ENCODE results near the gene JAG1. TPM values are rescaled to one million over a fixed set of nuclear protein-coding genes. Genes with fewer than 3 reads are reported as not detected.
A peak's percentile ranks its signal among the peaks of the same experiment; 100 is the strongest.

JAG1 gene
- polyA plus RNA-seq, 1 donor (not counting 4 experiments of a cell fraction or from before 2014, with no cell fraction given): 84.2 TPM

DNA sequence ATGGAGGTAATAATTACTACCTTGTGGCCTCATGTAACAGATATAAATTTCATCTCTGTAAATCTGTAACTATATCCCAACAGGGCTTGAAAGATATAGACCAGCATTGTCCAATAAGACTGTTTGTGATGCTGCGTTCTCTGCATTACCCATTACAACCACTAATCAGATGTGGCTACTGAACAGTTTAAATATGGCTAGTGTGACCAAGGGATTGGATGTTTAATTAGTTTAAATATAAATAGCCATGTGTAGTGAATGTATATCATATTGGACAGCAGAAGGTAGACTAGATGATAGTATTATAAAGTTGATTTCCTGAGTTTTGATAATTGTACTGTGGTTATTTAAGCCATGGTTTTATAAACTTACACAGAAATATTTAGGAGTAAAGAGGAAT is 27.8 kb upstream of the JAG1 start:
- H3K4me2 ChIP-seq (ENCODE audit: control insufficient read depth, extremely low read depth, insufficient read depth, low read depth, low read length): no peak overlapping the region
- TF ChIP-seq, protein P1, sequence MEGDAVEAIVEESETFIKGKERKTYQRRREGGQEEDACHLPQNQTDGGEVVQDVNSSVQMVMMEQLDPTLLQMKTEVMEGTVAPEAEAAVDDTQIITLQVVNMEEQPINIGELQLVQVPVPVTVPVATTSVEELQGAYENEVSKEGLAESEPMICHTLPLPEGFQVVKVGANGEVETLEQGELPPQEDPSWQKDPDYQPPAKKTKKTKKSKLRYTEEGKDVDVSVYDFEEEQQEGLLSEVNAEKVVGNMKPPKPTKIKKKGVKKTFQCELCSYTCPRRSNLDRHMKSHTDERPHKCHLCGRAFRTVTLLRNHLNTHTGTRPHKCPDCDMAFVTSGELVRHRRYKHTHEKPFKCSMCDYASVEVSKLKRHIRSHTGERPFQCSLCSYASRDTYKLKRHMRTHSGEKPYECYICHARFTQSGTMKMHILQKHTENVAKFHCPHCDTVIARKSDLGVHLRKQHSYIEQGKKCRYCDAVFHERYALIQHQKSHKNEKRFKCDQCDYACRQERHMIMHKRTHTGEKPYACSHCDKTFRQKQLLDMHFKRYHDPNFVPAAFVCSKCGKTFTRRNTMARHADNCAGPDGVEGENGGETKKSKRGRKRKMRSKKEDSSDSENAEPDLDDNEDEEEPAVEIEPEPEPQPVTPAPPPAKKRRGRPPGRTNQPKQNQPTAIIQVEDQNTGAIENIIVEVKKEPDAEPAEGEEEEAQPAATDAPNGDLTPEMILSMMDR (optimal IDR thresholded peaks at IDR 0.05 in 1 of 3, IDR thresholded peaks at IDR 0.05 in 1 of 3, conservative IDR thresholded peaks at IDR 0.05 in 1 of 3; ENCODE audit: extremely low read depth in 1 of 3, insufficient read depth in 2 of 3, low read length in 3 of 3): peak in 1 of 3 experiments; percentile 2
- no peak for TF ChIP-seq EZH2 (IDR thresholded peaks at IDR 0.05; ENCODE audit: low read length)
- no peak overlapping the region for H3K9ac ChIP-seq (ENCODE audit: control insufficient read depth, extremely low read depth, insufficient read depth, low read length)
- DNase-seq (ENCODE audit: low read depth, low spot score): no peak
- no peaks in the 10 kb centered on the region for H3K27me3 ChIP-seq (ENCODE audit: control insufficient read depth, extremely low read depth, insufficient read depth, low read length)
- H3K79me2 ChIP-seq (ENCODE audit: control insufficient read depth, insufficient read depth, low read length): no peaks in the 10 kb centered on the region
- H2AFZ ChIP-seq (ENCODE audit: control insufficient read depth, low read length): no peak overlapping the region
- H3K27ac ChIP-seq (ENCODE audit: control insufficient read depth, insufficient read depth, low read length): no peak overlapping the region
- no peaks in the 10 kb centered on the region for H3K9me1 ChIP-seq (ENCODE audit: control insufficient read depth, extremely low read depth, insufficient read depth, low read length)
- peaks cover 12% of the 10 kb centered on the region for H3K4me1 ChIP-seq (ENCODE audit: control insufficient read depth, extremely low read depth, insufficient read depth, low read length)
- no peak overlapping the region for H3K4me3 ChIP-seq (ENCODE audit: control insufficient read depth in 2 of 3, extremely low read depth in 1 of 3, insufficient read depth in 2 of 3, low read depth in 1 of 3, low read length in 3 of 3)
- dilution Hi-C loops (cut with MboI; ENCODE audit: extremely low pct_ligation_motif_present, low sequenced_read_pairs): no loop called here
- no peaks in the 10 kb centered on the region for H3K36me3 ChIP-seq (ENCODE audit: control insufficient read depth in 2 of 2, extremely low read depth in 1 of 2, insufficient read depth in 2 of 2, low read length in 2 of 2)
- FAIRE-seq: no peak
- no peaks in the 10 kb centered on the region for H3K9me3 ChIP-seq (ENCODE audit: control insufficient read depth, low read depth, low read length)
- H4K20me1 ChIP-seq (ENCODE audit: control insufficient read depth, extremely low read depth, insufficient read depth, low read length): no peaks in the 10 kb centered on the region

DNA sequence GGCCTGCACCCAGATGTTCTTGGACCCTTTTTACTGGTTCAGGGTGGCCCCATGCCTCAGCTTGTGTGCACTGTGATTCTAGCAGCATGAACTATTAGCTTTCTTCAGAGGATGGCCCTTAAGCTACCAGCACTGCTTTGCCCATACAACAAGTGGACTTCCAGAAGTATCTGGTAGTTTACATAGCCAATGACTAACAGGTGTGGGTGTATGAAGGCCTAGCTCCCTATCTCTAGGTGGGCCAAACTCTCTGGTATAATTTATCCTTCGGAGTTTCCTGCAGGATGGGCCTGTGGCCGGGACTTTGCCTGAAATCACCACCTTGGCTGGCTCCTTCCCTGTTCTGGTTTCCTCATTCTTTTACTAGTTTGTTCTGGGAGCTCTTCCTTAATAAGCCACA is 26.1 kb upstream of the JAG1 start:
- TF ChIP-seq, protein P1 (optimal IDR thresholded peaks at IDR 0.05 in 1 of 3, IDR thresholded peaks at IDR 0.05 in 1 of 3, conservative IDR thresholded peaks at IDR 0.05 in 1 of 3; ENCODE audit: extremely low read depth in 1 of 3, insufficient read depth in 2 of 3, low read length in 3 of 3): no peak
- no peak for TF ChIP-seq EZH2 (IDR thresholded peaks at IDR 0.05; ENCODE audit: low read length)
- H2AFZ ChIP-seq (ENCODE audit: control insufficient read depth, low read length): no peak overlapping the region
- no peaks in the 10 kb centered on the region for H4K20me1 ChIP-seq (ENCODE audit: control insufficient read depth, extremely low read depth, insufficient read depth, low read length)
- H3K27ac ChIP-seq (ENCODE audit: control insufficient read depth, insufficient read depth, low read length): no peak overlapping the region
- no peak overlapping the region for H3K4me2 ChIP-seq (ENCODE audit: control insufficient read depth, extremely low read depth, insufficient read depth, low read depth, low read length)
- no peak for FAIRE-seq
- H3K27me3 ChIP-seq (ENCODE audit: control insufficient read depth, extremely low read depth, insufficient read depth, low read length): no peaks in the 10 kb centered on the region
- H3K9me3 ChIP-seq (ENCODE audit: control insufficient read depth, low read depth, low read length): no peaks in the 10 kb centered on the region
- H3K4me1 ChIP-seq (ENCODE audit: control insufficient read depth, extremely low read depth, insufficient read depth, low read length): no peaks in the 10 kb centered on the region
- no peak overlapping the region for H3K4me3 ChIP-seq (ENCODE audit: control insufficient read depth in 2 of 3, extremely low read depth in 1 of 3, insufficient read depth in 2 of 3, low read depth in 1 of 3, low read length in 3 of 3)
- no peaks in the 10 kb centered on the region for H3K36me3 ChIP-seq (ENCODE audit: control insufficient read depth in 2 of 2, extremely low read depth in 1 of 2, insufficient read depth in 2 of 2, low read length in 2 of 2)
- no peaks in the 10 kb centered on the region for H3K9me1 ChIP-seq (ENCODE audit: control insufficient read depth, extremely low read depth, insufficient read depth, low read length)
- dilution Hi-C loops (cut with MboI; ENCODE audit: extremely low pct_ligation_motif_present, low sequenced_read_pairs): no loop called here
- H3K9ac ChIP-seq (ENCODE audit: control insufficient read depth, extremely low read depth, insufficient read depth, low read length): no peak overlapping the region
- no peak for DNase-seq (ENCODE audit: low read depth, low spot score)
- H3K79me2 ChIP-seq (ENCODE audit: control insufficient read depth, insufficient read depth, low read length): no peaks in the 10 kb centered on the region
